ENCODE results near the gene BZW1.

- TF ChIP-seq, protein P1, sequence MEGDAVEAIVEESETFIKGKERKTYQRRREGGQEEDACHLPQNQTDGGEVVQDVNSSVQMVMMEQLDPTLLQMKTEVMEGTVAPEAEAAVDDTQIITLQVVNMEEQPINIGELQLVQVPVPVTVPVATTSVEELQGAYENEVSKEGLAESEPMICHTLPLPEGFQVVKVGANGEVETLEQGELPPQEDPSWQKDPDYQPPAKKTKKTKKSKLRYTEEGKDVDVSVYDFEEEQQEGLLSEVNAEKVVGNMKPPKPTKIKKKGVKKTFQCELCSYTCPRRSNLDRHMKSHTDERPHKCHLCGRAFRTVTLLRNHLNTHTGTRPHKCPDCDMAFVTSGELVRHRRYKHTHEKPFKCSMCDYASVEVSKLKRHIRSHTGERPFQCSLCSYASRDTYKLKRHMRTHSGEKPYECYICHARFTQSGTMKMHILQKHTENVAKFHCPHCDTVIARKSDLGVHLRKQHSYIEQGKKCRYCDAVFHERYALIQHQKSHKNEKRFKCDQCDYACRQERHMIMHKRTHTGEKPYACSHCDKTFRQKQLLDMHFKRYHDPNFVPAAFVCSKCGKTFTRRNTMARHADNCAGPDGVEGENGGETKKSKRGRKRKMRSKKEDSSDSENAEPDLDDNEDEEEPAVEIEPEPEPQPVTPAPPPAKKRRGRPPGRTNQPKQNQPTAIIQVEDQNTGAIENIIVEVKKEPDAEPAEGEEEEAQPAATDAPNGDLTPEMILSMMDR (conservative IDR thresholded peaks at IDR 0.05; ENCODE audit: low read depth in 2 of 2): no peak
- TF ChIP-seq EZH2 (IDR thresholded peaks at IDR 0.05; ENCODE audit: low read depth, unreplicated experiment): no peak
Observed at GRCh38 chr2:200765995-200766660, 45.6 kb upstream of the BZW1 start.

Data from GM23338 (cell line).